ENCODE measurements around the gene TMEM106B.

Gene TMEM106B

DNA sequence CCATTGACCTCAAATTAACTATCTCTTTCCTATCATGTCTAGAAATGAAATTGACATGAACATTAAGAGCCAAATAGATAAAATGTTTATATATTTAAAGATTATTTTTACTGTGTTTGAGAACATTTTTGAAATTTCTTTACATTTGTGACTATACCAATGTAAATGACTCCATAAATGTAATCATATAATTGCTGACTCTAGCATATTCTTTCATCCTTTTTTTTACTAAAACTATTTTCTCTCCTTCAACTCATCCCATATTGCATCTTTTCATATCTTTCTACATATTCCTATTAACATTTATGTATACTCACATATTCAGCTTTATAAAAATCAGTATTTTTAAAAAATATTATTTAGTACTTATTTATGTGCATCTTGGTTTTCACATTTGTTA lies 16.9 kb downstream of the TMEM106B start:
- DNase-seq (ENCODE audit: low read depth in 3 of 3), result no peak

DNA sequence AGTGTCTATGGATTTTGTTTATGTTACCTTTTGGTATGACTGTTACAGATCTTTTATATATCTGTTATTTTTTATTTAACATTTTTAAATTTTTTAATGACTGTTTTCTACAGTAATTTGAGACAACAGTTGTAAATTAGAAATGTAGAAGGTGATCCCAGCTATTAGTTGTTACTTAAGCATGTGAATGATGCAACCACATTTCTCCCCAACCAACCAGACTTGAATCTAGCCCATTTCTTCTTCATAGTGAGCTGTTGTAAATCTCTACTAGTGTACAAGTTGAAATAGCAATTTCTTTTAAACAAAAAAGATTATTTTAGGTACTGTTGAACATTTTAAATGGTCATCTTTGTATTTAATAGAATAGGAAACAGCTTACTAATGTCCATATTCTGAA lies 18.0 kb downstream of the TMEM106B start:
- DNase-seq (ENCODE audit: low read depth in 3 of 3), result no peak

- no peak for DNase-seq (ENCODE audit: low read depth in 3 of 3)
Measured at GRCh38 chr7:12231097-12231496, 20.0 kb downstream of the TMEM106B start.

- no peak for DNase-seq (ENCODE audit: low read depth in 3 of 3)
Measured at GRCh38 chr7:12233175-12233574, 22.1 kb downstream of the TMEM106B start.

- DNase-seq (ENCODE audit: low read depth in 3 of 3), result no peak
Measured at GRCh38 chr7:12234334-12234865, 23.3 kb downstream of the TMEM106B start.

GRCh38 chr7:12235970-12236369 lies 24.9 kb downstream of the TMEM106B start:
- DNase-seq (ENCODE audit: low read depth in 3 of 3), result no peak

- DNase-seq (ENCODE audit: low read depth in 3 of 3), result no peak
Measured at GRCh38 chr7:12237007-12237406, 25.9 kb downstream of the TMEM106B start.

- DNase-seq (ENCODE audit: low read depth in 3 of 3), result no peak
Measured at GRCh38 chr7:12239806-12240205, 28.7 kb downstream of the TMEM106B start.

DNA sequence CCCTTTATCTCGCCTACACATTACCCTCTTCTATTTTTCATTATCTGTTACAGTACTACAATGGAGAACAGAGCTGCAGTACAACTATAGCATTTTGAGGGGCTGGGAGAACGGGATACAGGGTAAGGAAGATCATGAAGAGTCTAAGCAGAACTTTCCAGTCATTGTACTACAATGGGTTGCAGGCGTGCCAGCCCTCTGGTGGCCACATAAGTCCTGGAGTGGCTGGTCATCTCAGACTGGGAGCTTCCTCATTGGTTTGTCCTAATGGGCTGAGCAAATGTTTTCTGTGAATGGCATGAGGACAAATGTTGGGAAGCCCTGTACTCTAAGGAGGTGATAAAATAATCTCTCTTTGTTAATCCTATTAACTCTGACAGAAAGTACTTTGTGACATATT lies 33.0 kb downstream of the TMEM106B start:
- no peak for DNase-seq (ENCODE audit: low read depth in 3 of 3)

GRCh38 chr7:12244694-12245093 lies 33.6 kb downstream of the TMEM106B start:
- DNase-seq (ENCODE audit: low read depth in 3 of 3), result no peak

DNA sequence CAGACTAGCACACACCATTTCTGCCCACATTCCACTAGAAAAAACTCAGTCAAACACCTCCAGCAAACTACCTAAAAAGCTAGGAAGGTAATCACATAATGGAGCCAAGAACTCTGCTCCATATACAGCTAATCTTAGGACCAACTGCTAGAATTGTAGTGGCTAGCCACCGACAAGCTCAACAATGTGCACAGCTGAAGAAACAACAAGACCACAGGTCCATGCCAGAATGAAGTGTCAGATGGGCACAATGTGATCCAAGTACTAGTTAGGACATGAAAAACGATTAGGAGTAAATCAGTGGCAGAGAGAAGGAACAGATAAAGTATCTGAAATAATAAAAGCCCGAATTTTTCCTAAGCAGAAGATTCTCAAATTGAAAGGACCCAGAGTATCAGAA lies 38.6 kb downstream of the TMEM106B start:
- DNase-seq (ENCODE audit: low read depth in 3 of 3), result no peak

DNA sequence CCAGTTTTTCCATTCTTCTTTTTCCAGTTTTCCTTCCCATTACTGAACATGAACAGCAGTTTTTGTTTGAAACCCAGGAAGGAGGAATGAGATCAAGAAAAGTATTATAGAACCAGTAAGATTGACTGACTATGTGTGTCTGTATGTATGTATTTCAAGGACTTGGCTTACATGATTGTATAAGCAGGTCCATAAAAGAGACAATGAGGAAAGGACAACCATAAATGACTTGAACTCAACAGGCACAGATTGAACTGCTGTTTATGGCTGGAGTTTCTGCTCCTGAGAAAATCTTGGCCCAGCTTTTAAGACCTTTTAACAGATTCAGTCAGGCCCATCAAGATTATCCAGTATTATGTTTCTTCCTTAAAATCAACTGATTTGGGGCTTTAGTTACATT lies 39.1 kb downstream of the TMEM106B start:
- no peak for DNase-seq (ENCODE audit: low read depth in 3 of 3)

GRCh38 chr7:12256090-12256489 lies 45.0 kb downstream of the TMEM106B start:
- no peak for DNase-seq (ENCODE audit: low read depth in 3 of 3)

DNA sequence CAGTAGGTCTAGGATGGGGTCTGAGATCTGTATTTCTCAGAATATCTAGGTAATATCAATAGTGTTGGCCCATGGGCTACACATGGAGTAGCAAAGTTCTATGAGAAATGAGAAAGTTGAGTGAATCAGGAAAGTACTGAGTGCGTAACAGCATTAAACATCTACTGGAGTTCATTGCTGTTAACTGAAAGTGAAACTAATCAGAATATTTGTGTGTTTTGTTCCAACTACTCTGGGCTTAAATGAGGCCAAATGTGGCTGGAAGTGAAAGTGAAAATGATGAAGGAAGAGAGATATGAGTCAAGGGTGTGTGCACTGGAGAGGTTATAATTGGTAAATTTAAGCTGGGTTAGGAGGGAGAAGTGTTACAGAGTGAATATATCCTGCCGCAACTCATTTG lies 46.5 kb downstream of the TMEM106B start:
- peak in 1 of 3 donors; percentile 2 for DNase-seq (ENCODE audit: low read depth in 3 of 3)

DNA sequence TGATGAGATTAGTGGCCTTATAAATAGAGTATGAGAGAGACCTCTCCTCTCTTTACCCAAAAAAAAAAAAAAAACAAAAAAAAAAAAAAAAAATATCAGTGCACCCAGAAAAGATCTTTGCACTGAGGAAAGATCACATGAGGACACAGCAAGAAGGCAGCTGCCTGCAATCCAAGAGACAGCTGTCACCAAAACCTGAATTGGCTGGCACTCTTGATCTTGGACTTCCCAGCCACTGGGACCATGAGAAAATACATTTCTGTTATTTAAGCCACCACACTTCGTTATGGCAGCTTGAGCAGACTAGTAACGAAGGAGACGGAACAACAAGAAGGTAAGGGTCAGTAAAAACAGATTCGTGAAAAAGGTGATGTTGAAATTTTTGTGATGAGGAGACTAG lies 47.0 kb downstream of the TMEM106B start:
- DNase-seq (ENCODE audit: low read depth in 3 of 3), result no peak

DNA sequence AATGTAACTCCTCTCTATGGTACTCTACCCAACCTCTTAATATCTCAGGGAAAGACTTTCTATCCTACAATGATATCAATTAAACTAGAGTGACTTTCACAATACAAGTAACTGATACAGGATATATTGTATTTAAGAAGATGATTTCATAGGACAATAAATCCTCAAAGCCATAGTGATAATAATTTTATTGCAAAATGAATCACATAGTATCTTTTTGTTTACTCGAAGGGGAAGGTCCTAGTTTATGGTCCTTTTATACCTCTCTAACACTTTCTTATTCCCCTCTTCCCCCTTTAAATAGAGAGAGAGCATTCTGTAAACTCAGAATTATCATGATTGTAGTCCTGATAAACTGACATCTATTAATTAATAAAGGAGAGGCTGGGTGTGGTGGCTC lies 56.4 kb downstream of the TMEM106B start:
- no peak for DNase-seq (ENCODE audit: low read depth in 3 of 3)

- DNase-seq (ENCODE audit: low read depth in 3 of 3), result no peak
Measured at GRCh38 chr7:12269100-12269895, 58.2 kb downstream of the TMEM106B start.

DNA sequence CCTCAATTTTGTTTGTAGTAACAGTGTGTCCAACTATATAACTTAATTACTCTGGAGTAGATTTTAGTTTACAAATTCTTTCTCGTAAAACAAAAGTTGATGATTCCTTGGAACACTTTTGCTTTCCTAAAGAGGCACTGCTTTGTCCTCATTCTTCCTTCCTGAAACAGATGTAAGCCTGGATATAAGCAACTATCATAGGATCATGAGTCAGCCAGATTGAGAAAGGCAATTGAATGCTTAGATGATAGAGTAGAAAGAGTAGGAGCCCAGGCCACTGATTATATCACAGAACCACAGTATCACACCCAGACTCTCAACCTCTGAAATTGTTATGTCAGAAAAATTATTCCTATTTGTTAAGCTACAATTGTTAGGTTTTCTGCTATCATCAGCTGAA lies 69.9 kb downstream of the TMEM106B start:
- DNase-seq (ENCODE audit: low read depth in 3 of 3), result no peak

GRCh38 chr7:12287901-12288300 lies 76.8 kb downstream of the TMEM106B start:
- DNase-seq (ENCODE audit: low read depth in 3 of 3), result no peak

GRCh38 chr7:12289996-12290395 lies 78.9 kb downstream of the TMEM106B start:
- DNase-seq (ENCODE audit: low read depth in 3 of 3), result no peak

- no peak for DNase-seq (ENCODE audit: low read depth in 3 of 3)
Measured at GRCh38 chr7:12290761-12291160, 79.7 kb downstream of the TMEM106B start.

- no peak for DNase-seq (ENCODE audit: low read depth in 3 of 3)
Measured at GRCh38 chr7:12291870-12292269, 80.8 kb downstream of the TMEM106B start.

Measured in stimulated activated CD4-positive, alpha-beta T cell treated with anti-CD3 and anti-CD28 coated beads, TNF-alpha, amount 100 ng/mL, for 48 hours (primary cell).